ENCODE results near the gene ZNF282. TPM values are rescaled to one million over a fixed set of nuclear protein-coding genes. Genes with fewer than 3 reads are reported as not detected.

Gene ZNF282
- total and polyA plus RNA-seq, 9 of the 15 experiments (the other 6 are each of a cell fraction or from before 2014, with no cell fraction given): 0.76 to 58.6 (median 17.4) TPM

DNA sequence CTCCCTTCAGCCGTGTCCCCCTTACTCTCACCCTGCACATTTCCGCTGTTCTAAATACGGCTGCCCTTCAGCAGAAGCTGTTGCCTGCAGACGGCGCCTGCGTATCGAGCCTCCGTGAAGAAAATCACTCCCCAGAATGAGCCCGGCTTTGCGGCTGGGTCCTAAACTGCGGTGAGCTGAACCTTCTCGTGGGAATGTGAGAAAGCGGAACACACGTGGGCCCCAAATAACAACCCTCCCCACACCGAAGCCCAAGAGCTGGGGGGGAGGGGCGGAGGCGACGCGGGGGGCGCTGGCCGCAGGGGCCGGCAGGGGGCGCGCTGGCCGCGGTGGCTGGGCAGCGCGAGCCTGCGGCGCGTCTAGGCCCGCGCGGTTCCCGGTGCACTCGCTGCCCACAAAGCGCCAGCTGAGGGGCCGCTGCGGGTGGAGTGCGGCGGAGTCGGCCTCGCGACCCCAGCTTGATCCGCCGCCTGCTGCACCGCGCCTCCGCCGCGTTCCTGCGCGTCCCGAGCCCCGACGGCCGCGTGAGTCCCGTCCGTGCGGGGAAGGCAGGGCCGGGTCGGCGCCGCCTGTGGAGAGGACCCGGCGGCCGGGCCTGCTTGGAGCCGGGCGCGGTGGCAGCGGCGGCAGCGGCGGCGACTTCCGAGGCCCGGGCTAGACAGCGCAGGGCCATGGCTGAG lies 48.1 kb upstream of the ZNF282 start, which contains the start of gene ZNF398 (continued):
- TF ChIP-seq EHMT2 (IDR thresholded peaks at IDR 0.05): no peak
- peak; percentile 75 for TF ChIP-seq DPF2 (IDR thresholded peaks at IDR 0.05)
- TF ChIP-seq ZFX (CRISPR knock-in tag; IDR thresholded peaks at IDR 0.05): peak; percentile 67; the same call in 1 of the 2 replicates
- no peak for TF ChIP-seq ZNF75A (CRISPR knock-in tag; IDR thresholded peaks at IDR 0.05)
- TF ChIP-seq, protein P1, sequence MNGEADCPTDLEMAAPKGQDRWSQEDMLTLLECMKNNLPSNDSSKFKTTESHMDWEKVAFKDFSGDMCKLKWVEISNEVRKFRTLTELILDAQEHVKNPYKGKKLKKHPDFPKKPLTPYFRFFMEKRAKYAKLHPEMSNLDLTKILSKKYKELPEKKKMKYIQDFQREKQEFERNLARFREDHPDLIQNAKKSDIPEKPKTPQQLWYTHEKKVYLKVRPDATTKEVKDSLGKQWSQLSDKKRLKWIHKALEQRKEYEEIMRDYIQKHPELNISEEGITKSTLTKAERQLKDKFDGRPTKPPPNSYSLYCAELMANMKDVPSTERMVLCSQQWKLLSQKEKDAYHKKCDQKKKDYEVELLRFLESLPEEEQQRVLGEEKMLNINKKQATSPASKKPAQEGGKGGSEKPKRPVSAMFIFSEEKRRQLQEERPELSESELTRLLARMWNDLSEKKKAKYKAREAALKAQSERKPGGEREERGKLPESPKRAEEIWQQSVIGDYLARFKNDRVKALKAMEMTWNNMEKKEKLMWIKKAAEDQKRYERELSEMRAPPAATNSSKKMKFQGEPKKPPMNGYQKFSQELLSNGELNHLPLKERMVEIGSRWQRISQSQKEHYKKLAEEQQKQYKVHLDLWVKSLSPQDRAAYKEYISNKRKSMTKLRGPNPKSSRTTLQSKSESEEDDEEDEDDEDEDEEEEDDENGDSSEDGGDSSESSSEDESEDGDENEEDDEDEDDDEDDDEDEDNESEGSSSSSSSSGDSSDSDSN (IDR thresholded peaks at IDR 0.05; ENCODE audit: borderline replicate concordance in 1 of 2, low read depth in 2 of 2, low read length in 2 of 2): peak; percentile 64 to 72; a peak in 3 of 4 replicates
- peak; percentile 7; the same call in 1 of the 2 replicates for TF ChIP-seq SP1 (CRISPR knock-in tag; IDR thresholded peaks at IDR 0.05)
- TF ChIP-seq MBD1 (CRISPR knock-in tag; IDR thresholded peaks at IDR 0.05): no peak
- no peak for TF ChIP-seq ELF2 (CRISPR knock-in tag; IDR thresholded peaks at IDR 0.05)
- peak; percentile 76 for TF ChIP-seq GABPB1 (CRISPR knock-in tag; IDR thresholded peaks at IDR 0.05)
- TF ChIP-seq, protein P2, sequence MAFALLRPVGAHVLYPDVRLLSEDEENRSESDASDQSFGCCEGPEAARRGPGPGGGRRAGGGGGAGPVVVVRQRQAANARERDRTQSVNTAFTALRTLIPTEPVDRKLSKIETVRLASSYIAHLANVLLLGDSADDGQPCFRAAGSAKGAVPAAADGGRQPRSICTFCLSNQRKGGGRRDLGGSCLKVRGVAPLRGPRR (CRISPR knock-in tag; IDR thresholded peaks at IDR 0.05): no peak
- no peak for TF ChIP-seq NFE2L1 (tag; IDR thresholded peaks at IDR 0.05; ENCODE audit: borderline replicate concordance, low read depth)
- TF ChIP-seq FOXA3 (CRISPR knock-in tag; conservative IDR thresholded peaks at IDR 0.05 in 1 of 2, IDR thresholded peaks at IDR 0.05 in 1 of 2): peak in 1 of 2 experiments; percentile 72; a peak in 2 of 4 replicates
- no peak for TF ChIP-seq KLF16 (IDR thresholded peaks at IDR 0.05)
- TF ChIP-seq ARHGAP35 (IDR thresholded peaks at IDR 0.05; ENCODE audit: partially characterized antibody): no peak
- peak; percentile 61 for TF ChIP-seq NFIC (IDR thresholded peaks at IDR 0.05)
- TF ChIP-seq ZNF586 (CRISPR knock-in tag; conservative IDR thresholded peaks at IDR 0.05): no peak
- no peak for TF ChIP-seq ZNF239 (CRISPR knock-in tag; IDR thresholded peaks at IDR 0.05)
- TF ChIP-seq TFAM (CRISPR knock-in tag; conservative IDR thresholded peaks at IDR 0.05): no peak
- TF ChIP-seq ILF3 (IDR thresholded peaks at IDR 0.05; ENCODE audit: borderline replicate concordance): 0 out of 2 replicates have a peak, but pooled peaks have one; percentile 86
- TF ChIP-seq GABPA (tag; conservative IDR thresholded peaks at IDR 0.05; ENCODE audit: low read depth): peak; percentile 72
- peak; percentile 8 for TF ChIP-seq PHF20 (IDR thresholded peaks at IDR 0.05; ENCODE audit: partially characterized antibody)
- TF ChIP-seq CAMTA2 (CRISPR knock-in tag; conservative IDR thresholded peaks at IDR 0.05): no peak; the same call in 1 of the 2 replicates
- TF ChIP-seq NR0B1 (IDR thresholded peaks at IDR 0.05; ENCODE audit: partially characterized antibody): no peak
- TF ChIP-seq RBM25 (IDR thresholded peaks at IDR 0.05; ENCODE audit: low read depth, low read length, severe bottlenecking): no peak
- no peak for TF ChIP-seq COPS2 (conservative IDR thresholded peaks at IDR 0.05)
